Measurements from ENCODE around the gene NWD2.

NWD2 gene

GRCh38 chr4:37450309-37450708 lies 205.8 kb downstream of the NWD2 start:
- no peak for TF ChIP-seq CTCF (conservative IDR thresholded peaks at IDR 0.05)
- no peak overlapping the region for H3K27ac ChIP-seq

DNA sequence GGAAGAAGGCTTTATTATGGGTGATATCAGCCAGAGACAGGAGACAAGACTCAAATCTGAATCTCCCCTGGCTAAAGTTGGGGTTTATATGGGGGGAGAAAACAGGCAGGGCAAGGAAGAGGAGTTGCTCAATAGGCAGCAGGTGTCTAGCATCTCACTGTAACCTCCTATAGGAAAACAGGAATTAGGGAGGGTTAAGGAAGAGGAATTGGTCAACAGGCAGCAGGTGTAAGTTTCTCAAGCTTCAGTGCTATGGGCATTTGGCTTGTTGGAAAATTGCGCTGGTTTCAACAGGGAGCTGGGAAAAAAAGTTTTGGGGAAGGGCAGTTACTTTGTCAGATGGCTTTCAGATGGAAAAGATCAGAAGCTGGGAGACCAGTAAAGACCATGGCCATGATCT lies 206.4 kb downstream of the NWD2 start:
- H3K27ac ChIP-seq, result no peak overlapping the region
- no peak for TF ChIP-seq CTCF (conservative IDR thresholded peaks at IDR 0.05)

GRCh38 chr4:37451656-37452055 lies 207.1 kb downstream of the NWD2 start:
- no peak for TF ChIP-seq CTCF (conservative IDR thresholded peaks at IDR 0.05)

GRCh38 chr4:37452952-37453280 lies 208.4 kb downstream of the NWD2 start:
- H3K27ac ChIP-seq, result peak overlapping the region; percentile 70
- TF ChIP-seq CTCF (conservative IDR thresholded peaks at IDR 0.05), result peak; percentile 85

More at GRCh38 chr4:37451656-37452055, 207.1 kb downstream of the NWD2 start:
- no peak overlapping the region for H3K27ac ChIP-seq

DNA sequence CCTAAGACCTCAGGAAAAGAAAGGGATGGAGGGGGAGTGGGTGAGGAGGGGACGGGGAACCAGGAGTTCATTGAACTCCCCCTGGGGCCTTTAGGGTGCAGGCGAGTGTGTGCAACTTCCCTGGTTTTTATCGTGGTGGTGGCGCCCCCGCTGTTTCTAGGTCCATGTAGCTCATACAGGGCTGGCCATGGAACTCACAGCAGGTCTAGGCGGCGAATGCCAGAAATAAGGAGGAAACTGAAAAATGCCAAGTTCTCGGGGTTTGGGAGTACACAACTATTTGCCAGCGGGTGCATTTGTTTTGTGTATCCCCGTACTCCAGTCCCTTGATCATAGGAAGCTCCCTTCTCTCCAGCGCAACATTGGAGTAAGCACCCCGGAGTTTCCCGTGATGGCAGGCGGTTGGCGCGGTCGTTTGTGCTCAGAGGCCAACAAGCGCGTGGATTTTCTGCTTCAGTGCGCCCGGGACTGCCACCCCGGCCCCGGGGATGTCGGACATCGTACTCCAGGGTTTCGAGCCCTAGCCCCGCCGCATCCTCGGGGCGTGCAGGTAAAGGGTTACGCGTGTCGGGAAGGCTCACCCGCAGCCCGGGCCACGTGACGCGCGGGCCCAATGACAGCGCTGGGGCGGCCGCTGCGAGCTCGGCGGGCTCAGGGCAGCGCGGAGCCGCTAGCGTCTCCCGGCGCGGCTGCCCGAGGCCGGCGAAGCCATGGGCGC lies 208.9 kb downstream of the NWD2 start:
- TF ChIP-seq CTCF (conservative IDR thresholded peaks at IDR 0.05), result peak; percentile 60

GRCh38 chr4:37453999-37454800 lies 209.7 kb downstream of the NWD2 start:
- peak overlapping the region; percentile 70 for H3K27ac ChIP-seq
- TF ChIP-seq CTCF (conservative IDR thresholded peaks at IDR 0.05), result no peak

More for the DNA sequence above, 208.9 kb downstream of the NWD2 start:
- H3K27ac ChIP-seq, result peak overlapping the region; percentile 70

GRCh38 chr4:37455301-37456131 lies 211.0 kb downstream of the NWD2 start:
- no peak for TF ChIP-seq CTCF (conservative IDR thresholded peaks at IDR 0.05)
- no peak overlapping the region for H3K27ac ChIP-seq

Measured in VCaP (cell line).